GM18951 (cell line): ENCODE data around the gene ZNF296.

Experiments used
- POLR2A ChIP-seq: IDR thresholded peaks from 4 replicates; pipeline ENCODE4 v1.6.1; 2011; ENCODE audit warnings: mild to moderate bottlenecking; ENCODE audit not compliant: insufficient read length, insufficient read depth; ENCODE audit errors: extremely low read depth
- in situ Hi-C: fragments of 300-500 bp; cut with MboI; formaldehyde crosslinking; loops from one replicate; pipeline ENCODE4 v1.12.0; 2022; ENCODE audit warnings: low sequenced_read_pairs, mixed read lengths, inconsistent platforms; ENCODE audit not compliant: unreplicated experiment

ZNF296 gene

DNA sequence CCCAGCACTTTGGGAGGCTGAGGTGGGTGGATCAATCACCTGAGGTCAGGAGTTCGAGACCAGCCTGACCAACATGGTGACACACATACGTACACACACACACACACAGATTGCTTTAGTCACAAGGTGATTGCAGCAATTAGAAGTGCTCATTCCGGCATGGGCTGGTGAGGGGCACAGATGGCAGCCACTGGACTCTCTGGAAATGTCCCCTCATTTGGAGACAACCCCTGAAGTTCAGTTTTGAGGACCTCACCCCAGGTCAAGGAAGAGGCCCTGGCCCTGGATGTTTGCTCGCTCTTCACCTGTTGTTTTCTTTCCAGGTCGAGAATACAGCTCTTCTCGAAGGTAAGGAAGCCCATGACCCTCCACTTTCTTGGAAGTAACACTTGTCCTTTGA is 6.1 kb downstream of the ZNF296 start:
- TF ChIP-seq POLR2A, result no peak
- in situ Hi-C loops, result no loop called here

DNA sequence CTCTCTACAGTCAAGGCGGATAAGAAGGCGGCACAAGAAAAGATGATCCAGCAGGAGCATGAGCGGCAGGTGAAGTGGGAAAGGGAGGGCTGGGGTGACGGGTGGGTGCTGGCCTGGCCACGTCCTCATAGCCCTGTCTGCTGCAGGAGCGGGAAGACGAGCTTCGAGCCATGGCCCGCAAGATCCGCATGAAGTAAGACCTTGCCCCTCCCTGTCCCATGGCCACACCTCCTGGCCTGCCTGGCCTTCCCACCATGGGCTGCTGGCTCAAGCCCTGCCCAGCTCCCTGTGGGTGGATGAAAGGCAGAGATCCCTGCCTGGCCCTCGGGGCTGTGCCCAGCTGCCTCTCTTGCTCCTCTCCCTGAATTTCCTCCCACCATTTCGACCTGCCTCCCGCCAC is 7.2 kb downstream of the ZNF296 start:
- in situ Hi-C loops, result no loop called here
- peak; percentile 11 for TF ChIP-seq POLR2A

DNA sequence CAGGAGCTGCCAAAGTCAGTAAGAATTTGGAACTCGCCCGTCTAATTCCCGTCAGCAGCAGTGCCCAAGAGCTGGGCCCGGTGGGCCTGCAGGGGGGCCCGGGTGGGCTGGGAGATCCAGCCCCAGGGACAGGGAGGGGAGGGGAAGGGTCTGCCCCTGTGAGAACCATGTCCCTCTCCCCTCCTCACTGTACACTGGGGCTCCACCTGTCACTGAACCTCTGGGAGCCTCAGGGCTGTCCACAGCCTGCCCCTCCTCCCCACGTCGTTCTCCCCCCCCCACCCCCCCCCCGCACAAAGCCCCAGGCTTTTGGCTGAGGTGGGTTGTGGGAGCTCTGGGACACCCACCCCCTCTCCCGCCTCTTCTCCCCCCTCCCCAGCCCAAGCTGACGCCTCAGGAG is 8.2 kb downstream of the ZNF296 start:
- TF ChIP-seq POLR2A, result no peak
- in situ Hi-C loops, result no loop called here

DNA sequence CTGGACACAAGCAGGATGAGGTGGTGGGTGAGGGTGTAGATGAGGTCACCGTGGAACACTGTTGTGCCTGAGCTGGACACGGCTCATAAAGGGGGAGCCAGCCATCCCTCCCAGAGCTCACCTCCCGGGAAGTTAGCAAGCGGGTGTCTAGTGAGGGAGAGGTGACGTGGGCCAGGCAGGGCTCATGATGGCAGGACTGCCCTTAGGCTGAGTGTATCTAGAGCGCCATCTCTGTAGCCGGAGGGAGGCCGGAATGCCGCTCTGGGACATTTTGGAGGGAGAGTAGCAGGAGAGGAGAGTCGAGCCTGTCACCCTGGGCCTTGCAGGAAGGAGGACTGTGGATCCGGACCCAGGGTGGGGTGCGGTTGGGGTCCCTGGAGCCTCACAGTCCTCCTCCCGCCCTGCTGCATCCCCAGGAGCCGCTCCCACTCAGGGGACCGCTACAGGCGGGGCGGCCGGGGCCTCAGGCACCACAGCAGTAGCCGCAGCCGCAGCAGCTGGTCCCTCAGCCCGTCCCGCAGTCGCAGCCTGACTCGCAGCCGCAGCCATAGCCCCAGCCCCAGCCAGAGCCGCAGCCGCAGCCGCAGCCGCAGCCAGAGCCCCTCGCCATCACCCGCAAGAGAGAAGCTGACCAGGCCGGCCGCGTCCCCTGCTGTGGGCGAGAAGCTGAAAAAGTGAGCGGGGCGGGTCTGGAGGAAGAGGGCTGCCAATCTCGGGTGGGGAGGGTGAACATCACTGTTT is 9.2 kb downstream of the ZNF296 start:
- in situ Hi-C loops, result no loop called here
- no peak for TF ChIP-seq POLR2A

DNA sequence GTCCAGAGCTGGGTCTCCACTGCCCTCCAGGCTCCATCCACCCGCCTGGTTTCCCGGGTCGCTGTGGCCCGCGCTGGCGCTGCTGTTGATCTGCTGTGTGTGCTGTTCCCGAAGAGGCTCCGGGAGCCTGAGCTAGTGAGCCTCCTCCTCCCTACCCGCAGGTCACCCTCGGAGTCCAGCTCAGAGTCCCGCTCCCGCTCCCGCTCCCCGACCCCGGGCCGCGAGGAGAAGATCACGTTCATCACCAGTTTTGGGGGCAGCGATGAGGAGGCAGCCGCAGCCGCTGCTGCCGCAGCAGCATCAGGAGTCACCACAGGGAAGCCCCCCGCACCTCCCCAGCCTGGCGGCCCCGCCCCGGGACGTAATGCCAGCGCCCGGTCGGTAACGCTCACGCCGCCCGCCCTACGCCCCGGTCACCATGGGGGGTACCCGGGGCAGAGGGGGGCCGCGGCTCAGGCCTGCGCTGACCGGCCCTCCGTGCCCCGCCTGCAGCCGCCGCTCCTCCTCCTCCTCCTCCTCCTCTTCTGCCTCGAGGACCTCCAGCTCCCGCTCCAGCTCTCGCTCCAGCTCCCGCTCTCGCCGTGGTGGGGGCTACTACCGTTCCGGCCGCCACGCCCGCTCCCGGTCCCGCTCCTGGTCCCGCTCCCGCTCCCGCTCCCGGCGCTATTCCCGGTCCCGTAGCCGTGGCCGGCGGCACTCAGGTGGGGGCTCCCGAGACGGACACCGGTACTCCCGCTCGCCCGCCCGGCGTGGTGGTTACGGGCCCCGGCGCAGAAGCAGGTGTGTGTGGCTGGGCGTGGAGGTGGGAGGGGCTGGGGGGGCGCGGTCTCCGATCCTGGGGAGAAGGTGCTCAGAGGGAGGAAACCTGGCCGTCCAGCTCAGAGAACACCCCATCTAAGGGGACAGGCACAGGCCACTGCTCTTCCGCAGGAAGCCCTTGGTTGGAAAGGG is 12.2 kb downstream of the ZNF296 start:
- TF ChIP-seq POLR2A, result no peak
- in situ Hi-C loops, result no loop called here

DNA sequence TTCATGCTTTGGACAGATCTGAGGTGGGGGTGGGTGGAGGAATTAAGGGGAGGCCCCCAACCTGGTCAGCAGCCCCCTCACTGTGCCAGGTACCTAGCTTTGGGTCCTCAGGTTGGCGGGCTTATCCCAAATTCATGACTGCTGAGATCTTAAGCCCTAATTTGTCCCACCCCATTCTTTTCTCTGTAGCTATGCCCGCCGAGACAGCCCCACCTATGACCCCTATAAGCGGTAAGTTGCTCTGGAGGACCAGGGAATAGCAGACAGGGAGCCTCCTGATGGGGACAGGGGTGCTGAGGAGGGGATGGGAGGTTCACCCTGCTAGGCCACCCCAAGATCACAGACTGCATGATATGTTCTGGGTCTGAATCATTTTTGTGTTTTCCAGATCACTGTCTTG is 14.3 kb downstream of the ZNF296 start:
- TF ChIP-seq POLR2A, result no peak
- in situ Hi-C loops, result no loop called here

DNA sequence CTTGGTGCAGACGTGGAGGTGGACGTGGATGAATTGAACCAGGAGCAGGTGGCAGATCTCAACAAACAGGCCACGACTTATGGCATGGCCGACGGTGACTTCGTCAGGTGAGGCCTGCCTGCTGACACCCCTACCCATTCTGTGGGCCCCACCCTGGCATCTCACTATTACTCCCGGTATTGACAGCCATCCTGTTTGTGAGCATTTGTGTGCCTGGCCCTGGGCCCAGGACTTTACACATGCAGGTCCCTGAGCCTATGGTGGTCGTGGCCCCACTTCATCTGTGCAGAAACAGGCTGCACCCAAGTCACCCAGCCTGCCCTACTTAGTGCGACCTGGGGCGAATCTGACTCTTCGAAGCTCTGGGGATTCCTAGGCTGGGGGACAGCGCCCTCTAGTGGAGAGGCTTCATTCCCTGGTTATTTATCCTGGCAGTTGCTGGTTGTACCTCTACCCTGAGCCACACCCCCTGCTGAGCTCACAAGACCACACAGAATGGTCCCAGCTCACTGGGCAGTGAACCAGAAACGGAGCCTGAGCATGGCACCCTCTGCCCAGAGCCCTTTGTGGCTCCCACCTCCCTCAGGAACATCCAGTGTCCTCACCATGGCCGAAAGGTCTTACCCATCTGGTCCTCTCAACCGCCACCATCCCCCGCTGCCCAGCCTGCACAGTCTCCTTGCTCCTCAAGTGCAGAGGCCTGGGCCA is 16.9 kb downstream of the ZNF296 start:
- in situ Hi-C loops, result loop anchor here (5.0 kb wide), 1 partner anchor 67 kb away; no protein-coding TSS in a partner anchor
- TF ChIP-seq POLR2A, result no peak

DNA sequence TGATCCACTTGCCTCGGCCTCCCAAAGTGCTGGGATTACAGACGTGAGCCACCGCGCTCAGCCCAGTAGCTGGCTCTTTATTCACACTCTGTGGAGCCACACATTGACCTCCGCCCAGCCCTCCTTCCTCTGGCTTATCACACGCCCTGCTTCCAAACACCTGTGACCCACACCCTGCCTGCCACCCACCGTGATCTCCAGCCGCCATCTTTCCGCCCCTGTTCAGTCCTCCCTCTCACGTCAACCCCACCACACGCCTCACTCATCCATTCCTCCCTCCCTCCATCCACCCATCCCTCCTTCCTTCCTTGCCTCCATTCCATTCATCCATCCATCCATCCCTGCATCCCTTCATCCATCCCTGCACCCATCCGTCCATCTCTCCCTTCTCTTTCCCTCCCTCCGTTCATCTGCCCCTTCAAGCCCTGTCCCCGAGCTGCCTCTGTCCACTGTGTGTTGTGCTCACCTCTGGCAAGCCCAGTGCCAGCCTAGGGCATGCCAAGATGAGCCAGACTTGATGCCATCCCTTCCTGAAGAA is 17.6 kb downstream of the ZNF296 start:
- no peak for TF ChIP-seq POLR2A
- in situ Hi-C loops, result loop anchor here (5.0 kb wide), 1 partner anchor 66 kb away; no protein-coding TSS in a partner anchor

DNA sequence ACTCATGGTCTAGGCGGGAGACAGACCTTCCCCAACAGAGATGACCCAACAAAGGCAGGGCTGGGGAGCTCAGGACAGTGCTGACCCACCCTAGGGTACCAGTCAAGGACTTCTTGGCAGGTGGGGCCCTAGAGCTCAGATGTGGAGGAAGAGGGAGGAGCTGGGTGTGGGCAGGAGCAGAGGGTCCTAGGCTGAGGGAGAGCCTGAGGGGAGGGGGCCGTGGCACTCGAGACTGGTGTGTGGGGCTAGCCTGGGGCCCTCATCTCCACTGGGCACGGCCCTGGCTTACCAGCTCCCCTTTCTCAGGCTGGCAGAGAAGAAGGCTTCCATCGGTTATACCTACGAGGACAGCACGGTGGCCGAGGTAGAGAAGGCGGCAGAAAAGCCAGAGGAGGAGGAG is 18.8 kb downstream of the ZNF296 start:
- in situ Hi-C loops, result loop anchor here (5.0 kb wide), 1 partner anchor 65 kb away; no protein-coding TSS in a partner anchor
- TF ChIP-seq POLR2A, result no peak

DNA sequence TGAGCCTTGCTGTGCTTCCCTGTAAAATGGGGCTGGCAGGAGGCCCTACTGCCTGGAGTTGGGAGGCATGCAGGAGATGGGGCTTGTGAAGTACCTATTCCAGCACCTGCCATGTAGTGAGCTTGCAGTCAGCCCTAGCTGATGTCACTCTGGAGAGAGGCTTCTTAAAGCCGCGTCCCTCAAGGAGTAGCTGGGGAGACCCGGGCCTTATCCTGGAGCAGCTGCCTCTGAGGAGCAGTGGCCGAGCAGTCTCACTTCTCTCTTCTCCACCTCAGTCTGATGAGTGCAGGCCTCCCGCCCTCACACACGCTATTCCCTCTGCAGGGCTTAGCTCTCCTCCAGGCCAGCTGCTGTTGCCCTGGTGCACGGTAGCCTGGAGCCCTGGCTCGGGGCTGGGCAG is 19.4 kb downstream of the ZNF296 start:
- no peak for TF ChIP-seq POLR2A
- in situ Hi-C loops, result loop anchor here (5.0 kb wide), 1 partner anchor 65 kb away; no protein-coding TSS in a partner anchor

DNA sequence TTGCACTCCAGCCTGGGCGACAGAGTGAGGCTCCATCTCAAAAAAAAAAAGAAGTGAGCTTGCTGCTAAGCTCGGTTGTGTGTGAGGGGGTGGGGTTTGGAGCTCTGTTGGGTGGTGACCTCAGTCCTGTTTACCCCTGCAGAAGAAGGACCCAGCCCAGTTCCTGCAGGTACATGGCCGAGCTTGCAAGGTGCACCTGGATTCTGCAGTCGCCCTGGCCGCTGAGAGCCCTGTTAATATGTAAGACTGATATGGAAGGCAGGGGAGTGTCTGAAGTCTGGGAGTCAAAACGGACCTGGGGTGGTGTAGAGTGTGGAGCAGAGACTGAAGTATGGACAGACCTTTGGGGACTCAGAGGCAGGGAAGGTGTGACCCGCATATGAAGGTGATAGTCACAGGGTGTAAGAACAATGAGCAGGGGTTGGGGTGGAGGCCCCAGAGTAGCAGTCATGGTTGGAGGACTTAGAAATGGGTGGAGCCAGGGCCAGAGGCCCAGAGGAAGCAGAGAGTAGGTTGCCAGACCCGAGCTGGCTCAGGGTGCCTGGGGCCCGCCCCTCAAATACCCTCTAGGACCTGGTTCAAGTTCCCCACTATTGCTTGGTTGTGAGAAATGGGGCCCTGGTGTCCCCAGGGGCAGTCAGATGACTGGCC is 24.2 kb downstream of the ZNF296 start:
- in situ Hi-C loops, result no loop called here
- no peak for TF ChIP-seq POLR2A

DNA sequence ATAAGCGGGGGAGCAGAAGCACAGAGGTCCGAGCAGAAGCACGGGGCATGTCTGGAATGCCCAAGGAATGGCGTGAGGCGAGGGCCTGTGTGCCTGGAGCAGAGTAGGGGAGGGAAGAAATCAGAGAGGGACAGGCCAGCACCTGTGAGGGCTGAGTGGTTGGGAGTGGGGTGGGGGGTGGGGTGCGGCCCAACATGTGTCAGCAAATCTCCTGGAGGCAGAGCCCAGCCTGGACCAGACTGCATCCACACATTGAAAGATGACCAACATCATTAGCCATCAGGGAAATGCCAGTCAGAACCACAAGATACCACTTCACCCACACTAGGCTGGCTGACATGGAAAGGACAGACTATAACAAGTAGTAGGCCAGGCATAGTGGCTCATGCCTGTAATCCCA is 26.2 kb downstream of the ZNF296 start:
- TF ChIP-seq POLR2A, result no peak

More for the DNA sequence above, 26.2 kb downstream of the ZNF296 start:
- in situ Hi-C loops, result no loop called here
